Thyroid gland (tissue), 4 donors: Measurements from ENCODE around the gene C5orf47. TPM values are rescaled to one million over a fixed set of nuclear protein-coding genes. Genes with fewer than 3 reads are reported as not detected.
A peak's percentile ranks its signal among the peaks of the same experiment; 100 is the strongest.
"Not testable (repeated sequence)": the region's sequence is repeated elsewhere in the genome, so short reads cannot be mapped to it uniquely, and the experiment has no call there.

ENCODE experiments used
- DNase-seq, 2 donors: peaks; one replicate each; pipeline ENCODE4 v3.0.0-alpha.2; 2019
- H3K27ac ChIP-seq, 3 donors: fragments of 200-600 bp; sonication (generic); 1 replicate in 2 of 3; 2 replicates in 1 of 3; pipeline ENCODE4 v1.5.1; 2016 to 2019; ENCODE audit warnings: mild to moderate bottlenecking in 1 of 3, moderate library complexity in 1 of 3
- H3K27me3 ChIP-seq: fragments of 200-600 bp; sonication (generic); one replicate; pipeline ENCODE4 v1.5.1; 2019
- H3K36me3 ChIP-seq, 2 donors: fragments of 200-600 bp; sonication (generic); one replicate each; pipeline ENCODE4 v1.5.1; 2016 to 2019
- H3K4me1 ChIP-seq, 2 donors: fragments of 200-600 bp; sonication (generic); one replicate each; pipeline ENCODE4 v1.5.1; 2017 to 2019
- H3K4me3 ChIP-seq, 3 donors: fragments of 200-600 bp; sonication (generic); replicated peaks in 1 of 3; 1 replicate in 2 of 3; 2 replicates in 1 of 3; pipeline ENCODE4 v1.5.1; 2016; ENCODE audit warnings: mild to moderate bottlenecking in 1 of 3
- H3K9me3 ChIP-seq: fragments of 200-600 bp; sonication (generic); one replicate; pipeline ENCODE4 v1.5.1; 2017
- CTCF ChIP-seq, 6 experiments: fragments of 200-600 bp in 3 of 6; fragments of 450-650 bp in 3 of 6; sonication (generic) in 3 of 6; IDR thresholded peaks; one replicate each; pipeline ENCODE4 v1.5.1; 2016 to 2019; ENCODE audit warnings: antibody characterized with exemption in 6 of 6, mild to moderate bottlenecking in 2 of 6, inconsistent platforms in 1 of 6, moderate library complexity in 1 of 6
- POLR2A ChIP-seq, 2 donors: fragments of 450-650 bp; IDR thresholded peaks; one replicate each; pipeline ENCODE4 v1.6.1; 2017; ENCODE audit warnings: antibody characterized with exemption in 2 of 2, mild to moderate bottlenecking in 2 of 2, moderate library complexity in 1 of 2
- WGBS, 2 donors: methylation state at CpG; one replicate each; pipeline ENCODE4 v1.1.5; 2017; 5-methylcytosine and 5-hydroxymethylcytosine counted together
- intact Hi-C: fragments of 100-400 bp; cut with DNase I; formaldehyde crosslinking; loops from one replicate; pipeline ENCODE4 v1.15.1; 2023
- total RNA-seq, 4 donors: library from RNA; depleted of rRNA; stranded (reverse); fragments of >200 nt; gene quantifications; one replicate each; pipeline ENCODE4 v1.2.3, GENCODE V29; 2016

The C5orf47 gene
- total RNA-seq, 4 donors from 2014 or later, result 0.13 to 0.22 TPM; not detected in 2

- Histone ChIP-seq H3K27me3 (no peaks in the 10 kb centered on the region), H3K4me1 (no peaks in the 10 kb centered on the region), H3K4me3 (no peak overlapping the region), H3K36me3 (no peaks in the 10 kb centered on the region), H3K27ac (no peak overlapping the region), H3K9me3 (no peaks in the 10 kb centered on the region)
- intact Hi-C loops, result no loop called here
- DNase-seq, result no peak
- TF ChIP-seq POLR2A (IDR thresholded peaks at IDR 0.05), result no peak
- no peak for TF ChIP-seq CTCF (IDR thresholded peaks at IDR 0.05)
- 95 to 96% methylated on average over 5 of the region's 5 CpGs for WGBS, 2 donors
Observed at GRCh38 chr5:174008922-174009321, 20.0 kb downstream of the C5orf47 start.

GRCh38 chr5:174010365-174010764 lies 21.4 kb downstream of the C5orf47 start:
- Histone ChIP-seq H3K27ac (no peak overlapping the region), H3K4me3 (no peak overlapping the region), H3K36me3 (no peaks in the 10 kb centered on the region), H3K4me1 (no peaks in the 10 kb centered on the region), H3K27me3 (no peaks in the 10 kb centered on the region), H3K9me3 (no peaks in the 10 kb centered on the region)
- DNase-seq, result no peak
- TF ChIP-seq CTCF (IDR thresholded peaks at IDR 0.05) (no peak), POLR2A (IDR thresholded peaks at IDR 0.05) (no peak)
- 55 to 60% methylated on average over 1 of the region's 1 CpG for WGBS, 2 donors
- intact Hi-C loops, result no loop called here

- no peak overlapping the region for H3K27ac ChIP-seq
- DNase-seq, result no peak
- TF ChIP-seq CTCF (IDR thresholded peaks at IDR 0.05) (no peak), POLR2A (IDR thresholded peaks at IDR 0.05) (no peak)
- H3K9me3 ChIP-seq, result no peaks in the 10 kb centered on the region
- H3K4me1 ChIP-seq, result no peaks in the 10 kb centered on the region
- 74 to 77% methylated on average over 3 of the region's 3 CpGs for WGBS, 2 donors
- no peaks in the 10 kb centered on the region for H3K36me3 ChIP-seq
- intact Hi-C loops, result no loop called here
- H3K27me3 ChIP-seq, result no peaks in the 10 kb centered on the region
- H3K4me3 ChIP-seq, result no peak overlapping the region
Observed at GRCh38 chr5:174011441-174011840, 22.5 kb downstream of the C5orf47 start.

GRCh38 chr5:174020069-174020927 lies 31.3 kb downstream of the C5orf47 start:
- H3K27ac ChIP-seq, intact Hi-C loops, H3K27me3 ChIP-seq, DNase-seq, H3K4me1 ChIP-seq, H3K4me3 ChIP-seq, H3K36me3 ChIP-seq, H3K9me3 ChIP-seq: not testable (repeated sequence)
- WGBS, 2 donors, result 83% methylated on average over 13 to 14 of the region's 19 CpGs
- peak in 2 of 6 experiments; percentile 13 to 35 for TF ChIP-seq CTCF (IDR thresholded peaks at IDR 0.05)

- no peak for DNase-seq
- 85 to 87% methylated on average over 3 of the region's 3 CpGs for WGBS, 2 donors
- no peak for TF ChIP-seq POLR2A (IDR thresholded peaks at IDR 0.05)
- no peaks in the 10 kb centered on the region for H3K9me3 ChIP-seq
- no peaks in the 10 kb centered on the region for H3K36me3 ChIP-seq
- no peaks in the 10 kb centered on the region for H3K4me1 ChIP-seq
- intact Hi-C loops, result no loop called here
- H3K4me3 ChIP-seq, result no peak overlapping the region
- H3K27ac ChIP-seq, result no peak overlapping the region
- H3K27me3 ChIP-seq, result no peaks in the 10 kb centered on the region
Observed at GRCh38 chr5:174020928-174021304, 31.9 kb downstream of the C5orf47 start.
